ENCODE measurements around the gene NCKAP1.

- peak; percentile 20 to 99 (median 68) for TF ChIP-seq CTCF (IDR thresholded peaks at IDR 0.05)
- TF ChIP-seq POLR2A (IDR thresholded peaks at IDR 0.05) = peak; percentile 47 to 76
These were observed at the start of gene NCKAP1 for GRCh38 chr2:183038341-183039300.
